ENCODE data around the gene MYMX. TPM values are rescaled to one million over a fixed set of nuclear protein-coding genes. Genes with fewer than 3 reads are reported as not detected.

Gene MYMX
- polyA plus RNA-seq, 1 experiment, result not detected

- ChIA-PET CTCF (interaction anchor here (0.8 to 6.8 kb wide), 7 partner anchors 11 to 136 kb away, joined by 3 to 89 read pairs (median 7); partner anchors contain the start of genes HSP90AB1 and SLC29A1), POLR2A (no interaction called here)
- Histone ChIP-seq H3K4me3 (ENCODE audit: low read depth, low read length) (no peak overlapping the region), H3K36me3 (ENCODE audit: control insufficient read depth, insufficient read depth, low read length) (no peaks in the 10 kb centered on the region; the same call in 1 of the 2 replicates), H3K27me3 (ENCODE audit: control insufficient read depth, insufficient read depth, low read length) (no peaks in the 10 kb centered on the region)
- TF ChIP-seq CTCF (IDR thresholded peaks at IDR 0.05; ENCODE audit: insufficient read depth, low read depth, low read length), result no peak
- DNase-seq (ENCODE audit: low read depth), result no peak
These were observed 16.2 kb downstream of the MYMX start for GRCh38 chr6:44232676-44233566.

DNA sequence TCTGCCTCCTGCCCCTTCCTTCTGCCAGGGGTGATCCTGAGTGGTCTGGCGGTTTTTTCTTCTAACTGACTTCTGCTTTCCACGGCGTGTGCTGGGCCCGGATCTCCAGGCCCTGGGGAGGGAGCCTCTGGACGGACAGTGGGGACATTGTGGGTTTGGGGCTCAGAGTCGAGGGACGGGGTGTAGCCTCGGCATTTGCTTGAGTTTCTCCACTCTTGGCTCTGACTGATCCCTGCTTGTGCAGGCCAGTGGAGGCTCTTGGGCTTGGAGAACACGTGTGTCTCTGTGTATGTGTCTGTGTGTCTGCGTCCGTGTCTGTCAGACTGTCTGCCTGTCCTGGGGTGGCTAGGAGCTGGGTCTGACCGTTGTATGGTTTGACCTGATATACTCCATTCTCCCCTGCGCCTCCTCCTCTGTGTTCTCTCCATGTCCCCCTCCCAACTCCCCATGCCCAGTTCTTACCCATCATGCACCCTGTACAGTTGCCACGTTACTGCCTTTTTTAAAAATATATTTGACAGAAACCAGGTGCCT, 16.9 kb downstream of the MYMX start:
- ChIA-PET POLR2A (no interaction called here), CTCF (interaction anchor here (0.7 to 6.8 kb wide), 26 partner anchors 9 to 137 kb away, joined by 3 to 89 read pairs (median 6); partner anchors contain the start of genes HSP90AB1, MYMX, SLC29A1 and SLC35B2)
- no peak for DNase-seq (ENCODE audit: low read depth)

GRCh38 chr6:44234101-44235025, 17.6 kb downstream of the MYMX start:
- TF ChIP-seq CTCF (IDR thresholded peaks at IDR 0.05; ENCODE audit: insufficient read depth, low read depth, low read length), result peak; percentile 86
- ChIA-PET CTCF (interaction anchor here (0.6 to 6.8 kb wide), 31 partner anchors 8 to 138 kb away, joined by 3 to 89 read pairs (median 5); partner anchors contain the start of genes HSP90AB1, MYMX, SLC29A1 and SLC35B2), POLR2A (interaction anchor here (1.0 kb wide), 1 partner anchor 13 kb away, joined by 8 read pairs; the partner anchor contains the start of gene HSP90AB1)
- H3K27me3 ChIP-seq (ENCODE audit: control insufficient read depth, insufficient read depth, low read length), result no peaks in the 10 kb centered on the region
- H3K36me3 ChIP-seq (ENCODE audit: control insufficient read depth, insufficient read depth, low read length), result no peaks in the 10 kb centered on the region; the same call in 1 of the 2 replicates
- no peak for DNase-seq (ENCODE audit: low read depth)
- H3K4me3 ChIP-seq (ENCODE audit: low read depth, low read length), result no peak overlapping the region

More for the DNA sequence above, 16.9 kb downstream of the MYMX start:
- H3K27me3 ChIP-seq (ENCODE audit: control insufficient read depth, insufficient read depth, low read length), result no peaks in the 10 kb centered on the region
- no peak overlapping the region for H3K4me3 ChIP-seq (ENCODE audit: low read depth, low read length)
- no peak for TF ChIP-seq CTCF (IDR thresholded peaks at IDR 0.05; ENCODE audit: insufficient read depth, low read depth, low read length)
- no peaks in the 10 kb centered on the region; the same call in 1 of the 2 replicates for H3K36me3 ChIP-seq (ENCODE audit: control insufficient read depth, insufficient read depth, low read length)

DNA sequence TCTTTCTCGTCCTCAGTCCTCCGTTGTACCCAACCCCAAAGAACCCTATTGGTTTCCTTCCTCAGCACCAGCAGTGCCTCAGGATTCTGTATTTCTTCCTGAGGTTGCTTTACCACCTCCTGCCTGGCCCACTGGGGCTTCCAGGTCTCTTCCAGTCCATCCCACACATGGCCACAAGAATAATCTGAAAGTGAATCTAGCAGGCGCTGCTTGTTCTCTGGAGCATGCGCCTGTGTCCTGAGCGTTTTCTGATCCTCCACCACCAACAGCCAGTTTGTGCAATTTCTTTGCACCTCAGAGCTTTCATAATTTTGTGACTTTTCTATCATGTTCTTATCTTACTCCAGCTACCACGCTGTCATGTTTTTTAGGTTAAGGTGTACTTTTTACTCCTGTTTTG, 18.5 kb downstream of the MYMX start:
- Histone ChIP-seq H3K36me3 (ENCODE audit: control insufficient read depth, insufficient read depth, low read length) (no peaks in the 10 kb centered on the region; the same call in 1 of the 2 replicates), H3K27me3 (ENCODE audit: control insufficient read depth, insufficient read depth, low read length) (no peaks in the 10 kb centered on the region), H3K4me3 (ENCODE audit: low read depth, low read length) (no peak overlapping the region)
- no peak for DNase-seq (ENCODE audit: low read depth)
- TF ChIP-seq CTCF (IDR thresholded peaks at IDR 0.05; ENCODE audit: insufficient read depth, low read depth, low read length), result no peak
- ChIA-PET POLR2A (interaction anchor here (1.0 kb wide), 1 partner anchor 12 kb away, joined by 8 read pairs; the partner anchor contains the start of gene HSP90AB1), CTCF (interaction anchor here (0.7 to 6.8 kb wide), 17 partner anchors 12 to 149 kb away, joined by 3 to 89 read pairs (median 5); partner anchors contain the start of genes HSP90AB1, SLC29A1 and SLC35B2)
